22Rv1 (cell line): Measurements from ENCODE around the gene SYNJ1.

ENCODE experiments used
- CTCF ChIP-seq: fragments of 450-650 bp; IDR thresholded peaks from 2 replicates; pipeline ENCODE4 v1.5.1; 2017; ENCODE audit warnings: mild to moderate bottlenecking
- ZFX ChIP-seq: fragments of 450-650 bp; IDR thresholded peaks from 2 replicates; pipeline ENCODE4 v1.6.1; 2017; ENCODE audit warnings: antibody characterized with exemption, borderline replicate concordance

GRCh38 chr21:32648165-32648564, 79.6 kb downstream of the SYNJ1 start:
- TF ChIP-seq CTCF = no peak
- no peak for TF ChIP-seq ZFX
